GM18526 (cell line): ENCODE measurements around the gene TRAK1.

Source experiments
- POLR2A ChIP-seq: IDR thresholded peaks from 3 replicates; pipeline ENCODE4 v1.6.1; 2011; ENCODE audit not compliant: insufficient read length; ENCODE audit errors: extremely low read depth

The TRAK1 gene

DNA sequence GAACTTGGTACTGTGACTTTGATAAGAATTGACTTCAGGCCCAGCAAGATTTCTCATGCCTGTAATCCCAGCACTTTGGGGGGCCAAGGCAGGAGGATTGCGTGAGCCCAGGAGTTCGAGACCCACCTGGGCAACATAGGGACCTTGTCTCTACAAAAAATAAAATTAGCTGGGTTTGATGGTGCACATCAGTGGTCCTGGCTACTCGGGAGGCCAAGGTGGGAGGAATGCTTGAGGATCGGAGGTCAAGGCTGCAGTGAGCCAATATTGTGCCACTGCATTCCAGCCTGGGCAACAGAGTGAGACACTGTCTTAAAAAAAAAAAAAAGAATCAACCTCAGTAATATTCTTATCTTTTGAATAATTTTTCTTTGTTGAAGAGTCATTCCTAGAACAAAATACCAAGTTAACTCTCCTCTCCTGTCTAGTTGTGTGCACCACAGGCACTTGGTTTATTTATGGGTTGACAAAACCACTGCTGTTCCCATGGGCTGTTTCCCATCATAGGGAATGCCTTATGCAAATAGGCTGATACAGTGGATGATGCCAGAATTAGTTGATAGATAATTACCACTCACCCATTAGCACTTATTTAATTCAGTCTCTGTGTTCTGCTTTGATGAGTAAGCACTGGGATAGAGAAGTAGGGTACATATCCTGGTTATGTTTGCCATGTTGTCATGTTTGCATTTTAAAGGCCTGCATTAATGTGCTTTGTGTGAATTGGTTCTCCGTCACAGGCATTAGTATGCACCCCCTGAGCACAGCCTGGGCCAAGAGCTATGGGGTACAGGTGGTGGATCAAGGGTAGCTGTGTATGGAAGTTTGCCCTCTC is 32.9 kb downstream of the TRAK1 start:
- TF ChIP-seq POLR2A = no peak

DNA sequence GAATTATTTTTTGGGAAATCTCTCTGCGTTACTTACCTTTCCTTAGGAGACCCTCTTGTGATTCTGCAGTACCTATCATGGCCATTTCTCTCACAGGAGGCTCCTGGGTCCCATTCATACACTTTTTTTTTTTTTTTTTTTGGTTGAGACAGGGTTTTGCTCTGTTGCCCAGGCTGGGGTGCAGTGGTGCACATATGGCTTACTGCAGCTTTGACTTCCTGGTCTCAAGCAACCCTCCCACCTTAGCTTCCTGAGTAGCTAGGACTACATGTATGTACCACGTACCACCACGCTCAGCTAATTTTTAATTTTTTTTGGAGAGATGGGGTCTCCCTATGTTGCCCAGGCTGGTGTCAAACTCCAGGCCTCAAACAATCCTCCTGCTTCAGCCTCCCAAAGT is 36.1 kb downstream of the TRAK1 start:
- no peak for TF ChIP-seq POLR2A

- TF ChIP-seq POLR2A = no peak
These were observed 37.4 kb downstream of the TRAK1 start for GRCh38 chr3:42128526-42128925.

DNA sequence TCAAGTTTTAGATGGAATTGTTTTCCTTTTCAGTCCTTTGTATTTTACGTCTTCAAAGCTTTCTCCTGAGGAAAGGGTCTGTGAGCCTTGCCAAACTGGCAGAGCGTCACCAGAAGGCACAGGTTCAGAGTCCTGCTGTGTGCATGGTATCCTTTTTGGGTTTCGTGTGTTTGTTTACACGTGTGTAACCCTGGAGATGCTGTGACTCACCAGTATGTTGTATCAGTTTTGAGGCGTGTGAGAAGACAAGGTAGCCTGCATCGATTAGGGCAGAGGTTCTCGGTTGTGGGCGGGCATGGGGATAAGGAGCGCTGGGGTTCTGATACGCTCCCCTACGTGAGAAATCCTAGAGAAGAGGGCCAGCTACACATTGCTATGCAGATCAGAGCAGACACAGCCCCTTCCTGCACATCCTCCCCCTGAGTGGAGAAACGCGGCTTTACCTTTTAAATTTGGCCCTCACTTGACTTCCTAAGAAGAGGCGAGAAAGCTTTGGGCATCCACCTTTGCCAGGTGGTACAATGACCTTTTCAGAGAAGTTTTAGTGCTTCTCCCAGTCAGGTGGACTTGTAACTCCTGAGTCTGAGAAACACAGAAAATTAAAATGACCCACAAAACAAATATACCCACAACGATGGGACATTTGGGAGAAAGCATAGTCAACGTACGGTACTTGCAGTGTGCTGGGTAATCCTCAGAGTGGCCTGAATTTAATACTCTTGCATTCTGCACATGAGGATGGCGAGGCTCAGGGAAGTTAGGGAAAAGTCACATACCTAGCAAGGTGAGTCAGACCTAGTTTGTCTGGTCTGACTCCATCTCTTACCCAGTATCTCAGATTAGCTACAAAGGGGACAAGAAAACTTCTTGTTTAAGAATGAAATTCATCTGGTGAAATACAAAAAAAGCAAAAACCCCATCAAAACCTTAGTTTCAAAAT is 38.1 kb downstream of the TRAK1 start:
- no peak for TF ChIP-seq POLR2A

DNA sequence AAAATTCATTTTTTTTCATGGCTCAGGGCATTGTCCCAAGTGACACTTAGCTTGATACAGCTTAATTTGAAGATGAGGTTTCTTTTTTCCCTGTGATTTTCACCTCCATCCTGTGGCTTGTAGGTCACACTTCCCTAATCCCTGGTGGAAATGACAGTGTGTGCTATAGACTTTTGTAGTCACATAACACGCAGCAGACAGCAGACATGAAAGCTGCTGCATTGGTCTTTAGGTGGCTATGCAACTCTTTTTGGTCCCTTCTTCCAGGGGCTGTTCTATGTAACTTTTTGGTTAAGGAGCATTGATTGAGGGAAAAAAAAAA is 38.8 kb downstream of the TRAK1 start:
- no peak for TF ChIP-seq POLR2A

- TF ChIP-seq POLR2A = no peak
These were observed 39.3 kb downstream of the TRAK1 start for GRCh38 chr3:42130329-42131070.

DNA sequence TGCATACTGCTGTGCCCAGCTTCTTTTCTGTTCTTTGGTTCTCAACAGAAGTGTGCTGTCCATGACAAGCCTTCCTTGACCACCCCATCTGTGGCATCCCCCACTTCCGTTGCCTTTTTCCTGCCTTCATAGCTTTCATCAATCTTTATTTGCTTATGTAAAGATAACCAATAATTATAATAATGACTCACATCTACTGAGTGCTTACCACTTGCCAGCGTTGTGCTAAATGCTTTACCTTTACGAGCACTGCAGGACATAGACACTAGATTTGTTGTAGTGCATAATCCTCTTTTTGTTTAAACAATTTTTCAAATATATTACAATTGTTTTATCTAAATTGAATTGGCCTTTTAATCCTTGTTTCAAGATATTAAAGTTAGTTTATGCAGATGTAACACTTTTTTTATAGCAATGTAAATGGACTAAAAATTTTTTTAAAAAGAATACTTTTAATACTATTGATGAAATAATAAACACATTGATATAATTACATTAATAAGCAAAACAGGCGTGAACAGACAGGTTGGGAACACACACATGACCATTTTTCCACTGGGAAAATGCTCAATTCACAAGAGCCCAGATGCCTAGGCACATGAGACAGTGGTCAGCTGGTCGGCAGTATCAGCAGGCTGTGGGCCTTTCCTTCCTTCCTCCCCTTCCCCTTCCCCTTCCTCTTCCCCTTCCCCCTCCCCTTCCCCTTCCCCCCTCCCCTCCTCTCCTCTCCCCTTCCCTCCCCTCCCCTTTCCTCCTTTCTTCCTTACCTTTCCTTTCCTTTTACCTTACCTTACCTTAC is 42.5 kb downstream of the TRAK1 start:
- TF ChIP-seq POLR2A = no peak

- no peak for TF ChIP-seq POLR2A
These were observed 43.8 kb downstream of the TRAK1 start for GRCh38 chr3:42134867-42135464.

GRCh38 chr3:42139621-42140453 is 48.7 kb downstream of the TRAK1 start:
- TF ChIP-seq POLR2A = no peak

DNA sequence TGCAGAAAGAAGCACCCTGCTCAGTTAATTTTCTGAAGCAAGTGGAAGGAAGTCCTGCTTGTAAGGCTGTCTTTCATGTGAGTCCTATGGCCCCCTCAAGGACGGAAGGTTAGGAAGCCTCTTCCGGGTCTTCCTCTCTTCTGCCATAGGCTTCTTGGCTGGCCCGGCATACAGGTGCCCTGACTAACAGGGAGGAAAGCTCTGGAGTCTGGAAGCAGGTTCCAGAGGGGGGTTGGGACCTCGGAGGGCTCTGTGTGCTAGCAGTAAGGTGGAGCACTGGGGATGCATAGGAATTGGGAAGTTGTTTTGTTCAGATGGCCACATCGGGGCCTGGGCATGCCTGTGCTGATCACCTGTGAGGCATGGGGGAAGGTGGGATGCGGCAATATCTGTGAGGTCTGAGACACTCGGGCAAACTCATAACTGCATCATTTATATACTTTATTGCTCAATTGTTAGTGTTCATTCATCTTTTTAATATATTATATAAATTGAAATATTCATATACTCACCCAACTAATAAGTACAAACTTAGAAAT is 49.6 kb downstream of the TRAK1 start:
- TF ChIP-seq POLR2A = no peak

DNA sequence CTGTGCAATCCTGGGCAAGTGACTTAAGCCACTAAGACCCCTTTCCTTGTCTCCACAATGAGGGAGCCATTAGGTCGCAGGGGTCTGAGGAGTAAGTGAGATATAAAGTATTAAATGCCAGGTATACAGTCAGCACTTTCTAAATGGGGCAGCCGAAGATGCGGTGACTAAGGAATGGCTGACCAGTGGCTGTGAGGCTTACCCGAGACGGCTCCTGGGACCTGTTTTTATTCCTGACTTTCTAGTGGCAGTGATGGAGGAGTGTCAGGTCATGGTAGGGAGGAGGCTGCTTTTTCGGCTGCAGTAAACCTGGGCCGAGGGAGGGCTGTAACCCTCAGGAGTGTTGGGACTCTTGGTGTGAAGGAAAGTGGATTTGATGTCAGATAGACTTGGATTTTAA is 52.3 kb downstream of the TRAK1 start:
- TF ChIP-seq POLR2A = no peak

- no peak for TF ChIP-seq POLR2A
These were observed 53.1 kb downstream of the TRAK1 start for GRCh38 chr3:42144209-42144608.
